HG02759 (cell line): Measurements from ENCODE around the gene SPARC.

Experiments used
- ATAC-seq: cut with Tn5 transposase; IDR thresholded peaks from one replicate; pipeline ENCODE4 v1.9.1; 2021; ENCODE audit warnings: mild to moderate bottlenecking, moderate library complexity; ENCODE audit not compliant: unreplicated experiment

Gene SPARC

DNA sequence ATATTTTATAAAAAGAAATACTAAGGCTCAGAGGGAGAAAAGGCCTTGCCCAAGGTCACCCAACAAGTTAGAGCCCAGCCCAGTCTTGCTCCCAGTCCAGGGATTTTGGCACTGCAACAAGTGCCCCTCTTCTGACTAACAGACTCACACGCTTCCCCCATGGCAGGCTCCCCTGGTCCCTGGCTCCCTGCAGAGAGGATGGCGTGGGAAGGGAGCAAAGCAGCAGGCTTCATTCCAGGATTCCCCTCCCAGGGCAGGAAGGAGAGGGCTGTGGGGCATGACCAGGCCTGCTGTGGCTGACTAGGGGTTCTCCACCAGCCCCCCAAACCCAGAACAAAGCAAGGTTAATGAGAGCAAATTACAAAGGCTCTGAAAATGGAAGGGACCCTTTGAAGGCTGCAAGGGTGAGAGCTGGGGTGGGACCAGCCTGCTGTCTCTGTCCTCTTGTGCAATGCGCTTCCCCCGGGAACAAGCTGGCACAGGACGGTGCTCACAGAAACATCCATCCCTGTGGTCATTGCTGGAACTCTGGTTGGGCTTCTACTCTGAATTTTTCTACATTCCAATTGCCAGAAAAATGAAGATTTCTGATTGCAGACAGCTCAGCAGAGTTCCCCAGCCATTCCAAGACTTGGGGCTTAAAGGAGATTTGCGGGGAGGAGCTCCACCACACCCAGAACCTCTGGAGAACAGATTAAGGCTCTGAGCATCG, 58.4 kb downstream of the SPARC start:
- ATAC-seq, result no peak

DNA sequence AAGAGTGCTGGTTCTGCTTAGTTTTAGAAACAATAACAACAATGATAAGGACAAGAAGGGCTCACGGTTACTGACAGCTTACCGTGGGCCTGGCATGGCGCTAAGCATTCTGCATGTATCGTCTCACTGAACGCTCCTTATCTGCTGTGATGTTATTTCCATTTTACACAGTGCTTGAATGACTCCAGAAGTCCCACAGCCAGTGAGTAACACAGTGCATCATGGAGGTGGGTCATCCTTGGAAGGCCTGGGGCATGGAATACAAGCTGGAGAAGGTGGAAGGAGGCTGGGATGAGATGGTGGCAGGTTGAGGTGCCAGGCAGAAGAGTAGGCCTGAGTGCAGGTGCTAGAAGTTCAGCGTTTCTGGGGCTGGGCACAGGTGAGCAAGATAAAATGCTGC, 59.1 kb downstream of the SPARC start:
- ATAC-seq, result no peak

- ATAC-seq, result no peak
Observed at GRCh38 chr5:151625285-151625684, 61.4 kb downstream of the SPARC start.

DNA sequence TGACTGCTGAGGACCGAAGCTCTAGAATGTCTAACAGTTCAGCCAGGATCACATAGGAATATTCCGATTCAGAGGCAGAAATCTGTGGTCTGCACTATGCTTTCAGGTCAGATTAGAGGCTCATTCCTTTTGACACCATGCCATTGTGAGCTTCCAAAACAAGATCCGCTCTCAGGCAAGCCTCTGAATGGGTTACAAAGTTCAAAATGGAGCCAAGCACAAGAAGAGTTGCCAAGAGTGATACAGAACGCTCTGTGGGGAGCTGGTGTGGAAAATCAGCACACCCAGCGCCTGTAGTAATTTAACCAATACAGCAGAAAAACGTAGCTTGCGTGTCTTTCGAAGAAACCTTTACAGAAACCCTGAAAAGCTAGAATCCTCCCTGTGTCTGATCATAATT, 62.2 kb downstream of the SPARC start:
- ATAC-seq, result no peak

GRCh38 chr5:151622367-151623088, 64.2 kb downstream of the SPARC start:
- ATAC-seq, result no peak

GRCh38 chr5:151620461-151620840, 66.3 kb downstream of the SPARC start:
- no peak for ATAC-seq

DNA sequence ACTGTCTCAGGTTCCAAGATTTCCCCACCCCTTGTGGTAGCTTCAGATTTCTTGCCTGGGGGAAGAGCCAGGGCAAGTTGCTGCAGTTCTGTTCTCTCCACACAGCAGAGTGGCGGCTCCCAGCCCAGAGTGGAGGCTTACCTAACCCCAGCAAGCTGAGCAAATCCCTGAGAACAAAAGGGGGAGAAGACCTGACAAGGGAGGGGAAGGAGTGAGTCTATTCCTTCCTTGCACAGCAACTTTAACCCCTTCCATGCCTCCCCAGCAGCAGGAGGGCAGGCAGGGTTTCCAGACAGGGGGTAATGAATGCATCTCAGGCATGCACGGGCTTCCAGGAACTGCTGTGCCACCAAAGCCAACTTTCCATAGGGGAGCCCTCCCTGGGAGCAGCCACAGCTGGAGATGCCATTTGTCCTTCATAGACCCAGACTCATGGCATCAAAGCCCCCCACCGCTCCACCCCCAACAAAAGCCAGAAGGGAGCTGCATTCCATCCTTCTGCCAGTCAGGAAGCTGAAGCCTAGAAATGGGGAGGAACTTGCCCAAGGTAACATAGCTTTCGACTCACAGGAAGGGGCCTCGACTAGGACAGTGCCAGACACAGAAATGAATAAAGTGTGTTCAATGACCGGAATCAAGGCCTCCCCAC, 66.8 kb downstream of the SPARC start:
- ATAC-seq, result no peak

DNA sequence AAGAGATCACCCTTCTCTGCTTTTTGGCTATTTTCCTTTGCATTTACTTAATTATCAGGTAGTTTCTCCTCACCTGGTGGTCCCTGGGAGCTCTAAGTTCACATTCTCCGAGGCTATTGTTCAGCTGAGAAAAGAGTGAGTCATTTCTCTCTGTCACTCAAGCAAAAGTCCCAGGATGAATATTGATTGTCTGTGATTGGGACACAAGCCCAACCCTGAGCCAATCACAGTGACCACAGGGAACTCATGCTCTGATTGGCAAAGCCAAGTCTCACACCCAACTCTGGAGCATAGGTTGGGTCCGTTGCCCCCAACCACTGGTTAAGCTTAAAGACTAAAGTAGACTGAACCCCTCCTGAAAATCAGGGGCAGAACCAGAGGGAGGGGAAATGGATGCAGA, 67.8 kb downstream of the SPARC start:
- no peak for ATAC-seq

DNA sequence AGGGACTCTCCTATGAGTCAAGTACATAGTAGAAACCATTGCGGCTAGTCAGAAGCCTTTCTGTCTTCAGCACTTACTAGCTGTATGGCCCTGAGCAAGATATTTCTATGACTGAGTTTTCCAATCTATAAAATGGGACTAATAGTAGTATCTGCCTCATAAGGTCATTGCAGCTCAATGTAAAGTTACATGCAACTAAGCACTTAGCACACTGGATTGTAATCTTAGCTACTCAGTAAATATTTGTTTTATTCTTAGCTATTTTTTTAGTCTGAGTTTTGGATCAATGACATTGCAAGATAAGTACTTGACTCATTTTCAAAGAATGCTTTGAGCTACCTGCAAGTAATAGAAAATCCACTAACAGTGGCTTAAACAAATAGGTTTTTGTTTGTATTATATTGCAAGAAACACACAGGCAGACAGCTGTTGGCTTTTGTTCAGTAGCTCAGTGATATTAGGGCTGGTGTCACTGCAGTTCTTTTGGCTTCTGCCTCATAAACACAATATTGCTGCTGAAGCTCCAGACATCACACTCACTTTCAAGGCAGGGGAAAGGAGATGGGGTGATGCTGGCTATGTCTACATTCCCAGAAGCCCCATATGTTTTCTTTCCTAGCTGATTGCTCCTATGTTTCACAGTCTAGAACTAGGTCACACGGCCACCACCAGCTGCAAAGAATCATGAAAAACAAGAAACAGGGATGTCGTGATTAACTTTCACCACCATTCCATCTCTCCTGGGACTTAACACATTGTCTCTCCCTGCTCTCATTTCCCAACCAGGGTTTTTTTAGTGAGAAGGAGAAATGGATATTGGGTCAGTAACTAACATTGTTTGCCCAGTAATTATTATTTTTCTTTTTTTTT, 68.6 kb downstream of the SPARC start:
- no peak for ATAC-seq

GRCh38 chr5:151617383-151617840, 69.3 kb downstream of the SPARC start:
- ATAC-seq, result no peak

DNA sequence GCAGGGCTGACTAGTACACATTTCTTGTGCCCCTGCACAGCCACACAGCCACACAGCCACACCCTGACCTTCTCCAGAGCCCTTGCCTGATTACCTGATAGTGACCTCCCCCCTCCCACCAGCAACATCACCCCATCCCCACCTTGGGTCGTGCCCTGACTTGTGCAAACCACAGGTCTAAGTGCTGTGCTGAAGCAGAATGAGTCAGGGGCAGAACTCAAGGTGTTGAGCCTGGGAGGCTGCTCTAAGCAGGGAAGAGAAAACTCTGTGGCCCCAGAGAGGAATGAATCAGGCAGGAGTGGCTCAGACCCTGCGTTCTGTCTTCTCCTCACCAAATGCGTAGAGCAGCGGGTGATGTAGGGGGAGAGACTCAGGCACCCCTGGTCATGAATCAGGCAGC, 71.3 kb downstream of the SPARC start:
- no peak for ATAC-seq

DNA sequence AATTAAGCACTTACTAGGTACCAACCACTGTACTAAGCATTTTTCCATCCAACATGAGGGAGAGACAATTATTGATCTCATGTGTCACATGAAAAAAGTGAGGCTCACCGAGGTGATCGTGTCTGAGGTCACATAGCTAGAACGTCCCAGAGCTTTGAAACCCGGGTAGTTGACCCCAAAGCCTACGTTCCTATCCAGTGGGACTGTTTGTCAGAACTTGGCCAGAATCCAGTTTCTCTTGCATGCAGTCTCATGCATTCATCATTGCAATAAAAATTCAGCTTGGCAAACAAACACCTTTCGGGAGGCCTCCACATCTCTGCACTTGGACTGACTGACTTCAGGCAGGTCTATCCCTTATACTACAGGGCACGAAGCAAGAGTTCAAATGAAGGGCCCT, 72.2 kb downstream of the SPARC start:
- ATAC-seq, result no peak

DNA sequence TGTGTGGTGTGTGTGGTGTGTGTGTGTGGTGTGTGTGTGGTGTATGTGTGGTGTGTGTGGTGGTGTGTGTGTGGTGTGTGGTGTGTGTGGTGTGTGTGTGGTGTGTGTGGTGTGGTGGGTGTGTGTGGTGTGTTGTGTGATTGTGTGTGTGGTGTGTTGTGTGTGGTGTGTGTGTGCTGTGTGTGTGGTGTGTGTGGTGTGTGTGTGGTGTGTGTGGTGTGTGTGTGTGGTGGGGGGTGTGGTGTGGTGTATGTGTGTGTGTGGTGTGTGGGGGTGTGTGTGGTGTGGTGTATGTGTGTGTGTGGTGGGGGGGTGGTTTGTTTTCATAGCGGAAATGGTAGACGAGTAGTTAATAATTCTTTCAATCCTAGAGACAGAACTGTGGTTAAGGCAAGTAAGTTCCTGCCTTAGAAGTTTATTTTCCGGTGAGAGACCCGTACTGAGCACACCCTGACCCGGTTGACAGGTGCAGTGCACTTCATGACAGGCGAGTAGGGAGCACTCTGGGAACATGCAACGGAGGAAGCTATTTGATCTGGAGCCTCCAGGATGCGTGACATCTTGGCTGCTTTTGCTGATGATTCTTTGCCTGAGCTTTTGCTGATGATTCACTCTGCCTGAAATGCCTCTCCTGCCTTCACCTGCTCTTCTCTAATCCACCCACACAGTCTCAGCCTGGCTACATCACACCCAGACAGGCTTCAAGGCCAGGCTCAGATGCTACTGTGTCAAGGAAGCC, 73.9 kb downstream of the SPARC start:
- ATAC-seq, result peak; percentile 86

DNA sequence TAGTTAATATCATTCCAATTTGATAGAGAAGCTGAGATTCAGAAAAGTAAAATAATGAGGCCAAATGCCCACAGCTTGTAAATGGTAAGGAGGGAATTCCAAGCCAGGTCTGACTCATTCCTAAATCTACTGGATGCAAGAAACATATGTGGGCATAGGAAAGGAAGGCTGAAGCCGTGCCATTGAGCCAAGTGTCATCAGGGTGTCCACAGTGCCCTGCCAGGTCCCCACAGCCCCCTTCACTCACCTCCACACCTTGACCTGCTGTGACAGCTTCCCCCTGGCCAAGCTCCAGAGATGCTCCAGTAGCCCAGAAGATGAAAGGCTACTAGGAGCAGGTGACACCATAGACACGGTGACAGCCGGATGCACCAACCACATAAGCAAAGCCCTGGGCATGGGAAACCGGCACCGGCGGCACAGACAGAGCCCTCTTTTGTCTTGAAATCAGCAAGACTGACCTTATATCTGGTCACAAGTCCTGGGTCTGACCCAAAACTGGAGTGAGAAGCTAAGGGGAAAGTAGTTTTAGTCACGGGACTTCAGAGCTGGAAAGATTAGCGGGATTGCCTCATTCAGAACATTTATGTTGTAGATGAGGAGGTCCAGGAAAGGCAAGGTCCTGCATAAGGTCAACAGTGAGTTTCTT, 75.5 kb downstream of the SPARC start:
- no peak for ATAC-seq
